SK-N-SH treated with all-trans-retinoic acid at 6 μM for 48 hours (cell line): ENCODE measurements around the gene COL23A1.

Source experiments
- ATAC-seq: fragments of 200-7000 bp; cut with Tn5 transposase; 3 replicates; pipeline ENCODE4 v1.9.1; 2020; ENCODE audit warnings: mild to moderate bottlenecking, moderate library complexity
- ARNTL ChIP-seq: fragments of 450-650 bp; formaldehyde crosslinking; IDR thresholded peaks from 2 replicates; pipeline ENCODE4 v1.5.0; 2020; ENCODE audit warnings: low read depth, mild to moderate bottlenecking, moderate library complexity, borderline replicate concordance
- BACH2 ChIP-seq: fragments of 250-450 bp; sonication (Bioruptor Pico); IDR thresholded peaks from 2 replicates; pipeline ENCODE4 v1.9.0; 2021; ENCODE audit warnings: mild to moderate bottlenecking, borderline replicate concordance
- CREB5 ChIP-seq: fragments of 250-450 bp; sonication (Bioruptor Pico); IDR thresholded peaks from 2 replicates; pipeline ENCODE4 v1.5.1; 2020; ENCODE audit warnings: low read depth, mild to moderate bottlenecking, moderate library complexity
- CSDC2 ChIP-seq: fragments of 250-450 bp; sonication (Bioruptor Pico); IDR thresholded peaks from 2 replicates; pipeline ENCODE4 v1.5.0; 2020; ENCODE audit warnings: mild to moderate bottlenecking, moderate library complexity
- ESRRG ChIP-seq: fragments of 250-450 bp; sonication (Bioruptor Pico); IDR thresholded peaks from 2 replicates; pipeline ENCODE4 v1.6.1; 2021; ENCODE audit warnings: mild to moderate bottlenecking
- GLIS3 ChIP-seq: fragments of 250-450 bp; sonication (Bioruptor Pico); IDR thresholded peaks from 2 replicates; pipeline ENCODE4 v1.5.0; 2020; ENCODE audit warnings: mild to moderate bottlenecking, moderate library complexity
- ISL1 ChIP-seq: fragments of 250-450 bp; sonication (Bioruptor Pico); IDR thresholded peaks from 2 replicates; pipeline ENCODE4 v2.1.2; 2022; ENCODE audit warnings: mild to moderate bottlenecking, moderate library complexity
- OSR1 ChIP-seq: fragments of 250-450 bp; sonication (Bioruptor Pico); IDR thresholded peaks from 2 replicates; pipeline ENCODE4 v1.8.0; 2022; ENCODE audit warnings: moderate library complexity, mild to moderate bottlenecking, inconsistent platforms
- POU6F1 ChIP-seq: fragments of 250-450 bp; sonication (Bioruptor Pico); IDR thresholded peaks from 2 replicates; pipeline ENCODE4 v1.8.0; 2021; ENCODE audit warnings: low read depth, mild to moderate bottlenecking, moderate library complexity, borderline replicate concordance
- PPARA ChIP-seq: fragments of 250-450 bp; sonication (Bioruptor Pico); IDR thresholded peaks from 2 replicates; pipeline ENCODE4 v1.5.0; 2020; ENCODE audit warnings: mild to moderate bottlenecking, borderline replicate concordance
- RARB ChIP-seq: fragments of 250-450 bp; sonication (Bioruptor Pico); IDR thresholded peaks from 2 replicates; pipeline ENCODE4 v1.8.0; 2021; ENCODE audit warnings: mild to moderate bottlenecking, moderate library complexity
- SNAI2 ChIP-seq: fragments of 250-450 bp; sonication (Bioruptor Pico); IDR thresholded peaks from 2 replicates; pipeline ENCODE4 v1.5.0; 2020; ENCODE audit warnings: mild to moderate bottlenecking, moderate library complexity
- TCF4 ChIP-seq: fragments of 250-450 bp; sonication (Bioruptor Pico); IDR thresholded peaks from 2 replicates; pipeline ENCODE4 v1.8.0; 2021; ENCODE audit warnings: mild to moderate bottlenecking, moderate library complexity, borderline replicate concordance
- TOX ChIP-seq: fragments of 250-450 bp; sonication (Bioruptor Pico); IDR thresholded peaks from 2 replicates; pipeline ENCODE4 v1.8.0; 2021; ENCODE audit warnings: mild to moderate bottlenecking, moderate library complexity, borderline replicate concordance
- TSHZ2 ChIP-seq: fragments of 250-450 bp; sonication (Bioruptor Pico); IDR thresholded peaks from 2 replicates; pipeline ENCODE4 v1.5.0; 2020; ENCODE audit warnings: mild to moderate bottlenecking, moderate library complexity
- ZC3H10 ChIP-seq: fragments of 250-450 bp; sonication (Bioruptor Pico); IDR thresholded peaks from 2 replicates; pipeline ENCODE4 v1.5.1; 2021; ENCODE audit warnings: mild to moderate bottlenecking, moderate library complexity
- ZFP3 ChIP-seq: fragments of 250-450 bp; sonication (Bioruptor Pico); IDR thresholded peaks from 2 replicates; pipeline ENCODE4 v1.5.0; 2020; ENCODE audit warnings: mild to moderate bottlenecking, moderate library complexity
- ZFP30 ChIP-seq: fragments of 450-650 bp; formaldehyde crosslinking; IDR thresholded peaks from 2 replicates; pipeline ENCODE4 v1.5.0; 2022; ENCODE audit warnings: mild to moderate bottlenecking, moderate library complexity
- ZNF565 ChIP-seq: fragments of 450-650 bp; formaldehyde crosslinking; conservative IDR thresholded peaks from 2 replicates; pipeline ENCODE4 v1.5.0; 2020; ENCODE audit warnings: low read depth, mild to moderate bottlenecking, moderate library complexity
- ZNF70 ChIP-seq: fragments of 450-650 bp; formaldehyde crosslinking; IDR thresholded peaks from 2 replicates; pipeline ENCODE4 v1.5.0; 2020; ENCODE audit warnings: mild to moderate bottlenecking, moderate library complexity

Gene COL23A1

GRCh38 chr5:178548746-178549145 is 41.4 kb downstream of the COL23A1 start:
- ATAC-seq = no peak
- TF ChIP-seq PPARA (CRISPR knock-in tag) = no peak

- ATAC-seq = no peak
- no peak for TF ChIP-seq ZFP3 (CRISPR knock-in tag)
- no peak for TF ChIP-seq GLIS3 (CRISPR knock-in tag)
- TF ChIP-seq RARB (CRISPR knock-in tag) = no peak
- TF ChIP-seq PPARA (CRISPR knock-in tag) = no peak
- TF ChIP-seq TOX (CRISPR knock-in tag) = no peak
- TF ChIP-seq ZNF565 (CRISPR knock-in tag) = no peak
- no peak for TF ChIP-seq ZC3H10 (CRISPR knock-in tag)
- TF ChIP-seq ARNTL (CRISPR knock-in tag) = no peak
- no peak for TF ChIP-seq TCF4 (CRISPR knock-in tag)
- no peak for TF ChIP-seq CREB5 (CRISPR knock-in tag)
- TF ChIP-seq TSHZ2 (CRISPR knock-in tag) = no peak
- no peak for TF ChIP-seq BACH2
These were observed 42.3 kb downstream of the COL23A1 start for GRCh38 chr5:178547753-178548415.

GRCh38 chr5:178547052-178547666 is 43.0 kb downstream of the COL23A1 start:
- no peak for ATAC-seq

More at GRCh38 chr5:178547052-178547666, 43.0 kb downstream of the COL23A1 start:
- TF ChIP-seq ISL1 (no peak), ZFP3 (CRISPR knock-in tag) (no peak), ZC3H10 (CRISPR knock-in tag) (no peak), ZNF70 (CRISPR knock-in tag) (no peak), TOX (CRISPR knock-in tag) (no peak), ESRRG (CRISPR knock-in tag) (no peak), RARB (CRISPR knock-in tag) (no peak), CSDC2 (CRISPR knock-in tag) (no peak), GLIS3 (CRISPR knock-in tag) (no peak), OSR1 (CRISPR knock-in tag) (no peak), ZFP30 (CRISPR knock-in tag) (no peak), PPARA (CRISPR knock-in tag) (no peak), SNAI2 (CRISPR knock-in tag) (no peak), CREB5 (CRISPR knock-in tag) (no peak), ARNTL (CRISPR knock-in tag) (no peak), POU6F1 (CRISPR knock-in tag) (no peak)
